Neural progenitor cell (in vitro differentiated cells): Measurements from ENCODE around the gene ASTN1.

ENCODE experiments used
- EZH2 ChIP-seq: fragments of 200-600 bp; sonication (generic); IDR thresholded peaks from 2 replicates; pipeline ENCODE4 v1.6.1; 2017; ENCODE audit warnings: antibody characterized with exemption, mild to moderate bottlenecking, moderate library complexity
- EZH2phosphoT487 ChIP-seq: fragments of 200-600 bp; sonication (generic); IDR thresholded peaks from 2 replicates; pipeline ENCODE4 v1.6.1; 2017; ENCODE audit warnings: antibody characterized with exemption
- TF ChIP-seq, protein P1 (sequence below): fragments of 200-600 bp; sonication (generic); IDR thresholded peaks from 2 replicates; pipeline ENCODE4 v1.5.1; 2017; ENCODE audit warnings: antibody characterized with exemption, mild to moderate bottlenecking

DNA sequence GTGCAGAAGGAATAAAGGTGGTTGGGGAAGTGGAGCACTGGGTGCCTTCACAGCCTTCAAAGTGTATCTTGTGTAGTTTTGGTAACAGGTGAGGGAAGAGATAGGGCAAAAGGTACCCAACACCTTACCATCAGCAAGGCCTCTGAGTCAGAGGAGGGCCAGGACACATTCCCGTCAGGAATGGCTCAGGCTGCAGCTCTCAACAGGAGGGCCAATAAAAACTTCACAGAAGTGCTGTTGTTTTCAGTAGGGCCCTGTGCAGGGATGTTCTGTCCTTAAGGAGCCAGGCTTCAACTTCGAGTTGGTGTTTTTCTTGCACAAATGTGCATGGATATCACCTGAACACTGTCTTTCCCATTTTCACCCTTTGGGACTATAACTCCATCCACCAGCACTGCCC is 333.4 kb downstream of the ASTN1 start:
- TF ChIP-seq, protein P1, sequence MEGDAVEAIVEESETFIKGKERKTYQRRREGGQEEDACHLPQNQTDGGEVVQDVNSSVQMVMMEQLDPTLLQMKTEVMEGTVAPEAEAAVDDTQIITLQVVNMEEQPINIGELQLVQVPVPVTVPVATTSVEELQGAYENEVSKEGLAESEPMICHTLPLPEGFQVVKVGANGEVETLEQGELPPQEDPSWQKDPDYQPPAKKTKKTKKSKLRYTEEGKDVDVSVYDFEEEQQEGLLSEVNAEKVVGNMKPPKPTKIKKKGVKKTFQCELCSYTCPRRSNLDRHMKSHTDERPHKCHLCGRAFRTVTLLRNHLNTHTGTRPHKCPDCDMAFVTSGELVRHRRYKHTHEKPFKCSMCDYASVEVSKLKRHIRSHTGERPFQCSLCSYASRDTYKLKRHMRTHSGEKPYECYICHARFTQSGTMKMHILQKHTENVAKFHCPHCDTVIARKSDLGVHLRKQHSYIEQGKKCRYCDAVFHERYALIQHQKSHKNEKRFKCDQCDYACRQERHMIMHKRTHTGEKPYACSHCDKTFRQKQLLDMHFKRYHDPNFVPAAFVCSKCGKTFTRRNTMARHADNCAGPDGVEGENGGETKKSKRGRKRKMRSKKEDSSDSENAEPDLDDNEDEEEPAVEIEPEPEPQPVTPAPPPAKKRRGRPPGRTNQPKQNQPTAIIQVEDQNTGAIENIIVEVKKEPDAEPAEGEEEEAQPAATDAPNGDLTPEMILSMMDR: no peak
- no peak for TF ChIP-seq EZH2
- TF ChIP-seq EZH2phosphoT487: no peak
